Measurements from ENCODE around the gene LGI2.

GRCh38 chr4:24975510-24975909, 55.2 kb downstream of the LGI2 start:
- no peak for TF ChIP-seq CTCF (optimal IDR thresholded peaks at IDR 0.05 in 1 of 3, IDR thresholded peaks at IDR 0.05 in 1 of 3, conservative IDR thresholded peaks at IDR 0.05 in 1 of 3; ENCODE audit: extremely low read depth in 1 of 3, insufficient read depth in 2 of 3, low read length in 3 of 3)
- TF ChIP-seq EZH2 (IDR thresholded peaks at IDR 0.05; ENCODE audit: low read length) = no peak
